Liver (tissue), 9 donors: ENCODE results near the gene NR2F1. TPM values are rescaled to one million over a fixed set of nuclear protein-coding genes. Genes with fewer than 3 reads are reported as not detected.
A peak's percentile ranks its signal among the peaks of the same experiment; 100 is the strongest.

Experiments used
- DNase-seq: peaks from one replicate; pipeline ENCODE4 v3.0.0-alpha.2; 2017; ENCODE audit warnings: low spot score
- H3K27ac ChIP-seq, 2 donors: one replicate each; pipeline ENCODE4 v1.7.0; 2013; ENCODE audit warnings: inconsistent platforms in 2 of 2, low read length in 2 of 2, control low read depth in 1 of 2, low read depth in 1 of 2, mild to moderate bottlenecking in 1 of 2
- H3K27me3 ChIP-seq, 4 donors: one replicate each; pipeline versions ENCODE4 v1.6.1 to v1.7.0; 2013; ENCODE audit warnings: low read length in 3 of 4, inconsistent platforms in 1 of 4, mild to moderate bottlenecking in 1 of 4, moderate library complexity in 1 of 4; ENCODE audit not compliant: control insufficient read depth in 4 of 4, insufficient read depth in 4 of 4
- H3K36me3 ChIP-seq, 4 donors: one replicate each; pipeline versions ENCODE4 v1.6.1 to v1.7.0; 2013; ENCODE audit warnings: low read length in 3 of 4, mild to moderate bottlenecking in 3 of 4, low read depth in 1 of 4, moderate library complexity in 1 of 4; ENCODE audit not compliant: control insufficient read depth in 4 of 4, insufficient read depth in 3 of 4
- H3K4me1 ChIP-seq, 4 donors: one replicate each; pipeline versions ENCODE4 v1.6.1 to v1.7.0; 2013; ENCODE audit warnings: low read length in 3 of 4, mild to moderate bottlenecking in 3 of 4, moderate library complexity in 1 of 4; ENCODE audit not compliant: control insufficient read depth in 4 of 4, insufficient read depth in 4 of 4
- H3K4me3 ChIP-seq, 3 donors: one replicate each; pipeline versions ENCODE4 v1.6.1 to v1.7.0; 2013; ENCODE audit warnings: low read length in 3 of 3, control low read depth in 1 of 3, low read depth in 1 of 3, mild to moderate bottlenecking in 1 of 3
- H3K9ac ChIP-seq, 2 donors: one replicate each; pipeline ENCODE4 v1.7.0; 2013; ENCODE audit warnings: low read length in 2 of 2, mild to moderate bottlenecking in 2 of 2, moderate library complexity in 2 of 2, control low read depth in 1 of 2, low read depth in 1 of 2
- H3K9me3 ChIP-seq, 4 donors: one replicate each; pipeline versions ENCODE4 v1.6.1 to v1.7.0; 2013; ENCODE audit warnings: low read length in 3 of 4; ENCODE audit not compliant: control insufficient read depth in 4 of 4
- EGR1 ChIP-seq, 2 donors: IDR thresholded peaks; 2 replicates each; pipeline ENCODE4 v1.6.1; 2016 to 2018; ENCODE audit warnings: antibody characterized with exemption in 2 of 2, low read depth in 2 of 2
- FOXA1 ChIP-seq: IDR thresholded peaks from 2 replicates; pipeline ENCODE4 v1.6.1; 2016; ENCODE audit warnings: antibody characterized with exemption
- FOXA2 ChIP-seq: IDR thresholded peaks from 2 replicates; pipeline ENCODE4 v1.6.1; 2016; ENCODE audit warnings: antibody characterized with exemption
- GABPA ChIP-seq, 2 donors: IDR thresholded peaks in 1 of 2; conservative IDR thresholded peaks in 1 of 2; 2 replicates each; pipeline ENCODE4 v1.6.1; 2016; ENCODE audit warnings: antibody characterized with exemption in 2 of 2, mild to moderate bottlenecking in 1 of 2, moderate library complexity in 1 of 2
- HNF4A ChIP-seq, 2 donors: conservative IDR thresholded peaks; 2 replicates each; pipeline ENCODE4 v1.6.1; 2016; ENCODE audit warnings: antibody characterized with exemption in 2 of 2, mild to moderate bottlenecking in 2 of 2
- HNF4G ChIP-seq: IDR thresholded peaks from 2 replicates; pipeline ENCODE4 v1.6.1; 2016; ENCODE audit warnings: antibody characterized with exemption
- NR2F2 ChIP-seq: IDR thresholded peaks from 2 replicates; pipeline ENCODE4 v1.6.1; 2016; ENCODE audit warnings: antibody characterized with exemption
- RAD21 ChIP-seq, 2 donors: IDR thresholded peaks; 2 replicates each; pipeline ENCODE4 v1.6.1; 2016; ENCODE audit warnings: antibody characterized with exemption in 2 of 2, mild to moderate bottlenecking in 2 of 2
- SP1 ChIP-seq: IDR thresholded peaks from 2 replicates; pipeline ENCODE4 v1.6.1; 2018; ENCODE audit warnings: antibody characterized with exemption, mild to moderate bottlenecking
- TAF1 ChIP-seq: conservative IDR thresholded peaks from 2 replicates; pipeline ENCODE4 v1.6.1; 2016; ENCODE audit warnings: antibody characterized with exemption, mild to moderate bottlenecking
- YY1 ChIP-seq: IDR thresholded peaks from 2 replicates; pipeline ENCODE4 v1.6.1; 2016; ENCODE audit warnings: antibody characterized with exemption, mild to moderate bottlenecking
- whole genome bisulfite sequencing: extraction: QIAGEN DNeasy Blood & Tissue Kit; methylation state at CpG from one replicate; pipeline ENCODE4 v1.1.7; 2013; 5-methylcytosine and 5-hydroxymethylcytosine counted together
- polyA plus RNA-seq, 2 donors: library from polyadenylated mRNA; stranded (reverse) in 1 of 2; unstranded in 1 of 2; fragments of 200-250 nt in 1 of 2; fragments of >200 nt in 1 of 2; fragmentation: Nextera tagmentation in 1 of 2; extraction: Ambion mirVana in 1 of 2; gene quantifications; one replicate each; pipeline versions ENCODE4 v1.2.1 to v1.2.3, GENCODE V29; 2013 to 2015
- total RNA-seq, 2 donors: library from RNA; depleted of rRNA; stranded (reverse); fragments of >200 nt; gene quantifications; one replicate each; pipeline ENCODE4 v1.2.3, GENCODE V29; 2014
- TF ChIP-seq, protein P1 (sequence below): IDR thresholded peaks from 2 replicates; pipeline ENCODE4 v1.6.1; 2016; ENCODE audit warnings: antibody characterized with exemption, mild to moderate bottlenecking
- TF ChIP-seq, protein P2 (sequence below): IDR thresholded peaks from 2 replicates; pipeline ENCODE4 v1.6.1; 2016; ENCODE audit warnings: antibody characterized with exemption
- TF ChIP-seq, protein P3 (sequence below): IDR thresholded peaks from 2 replicates; pipeline ENCODE4 v1.6.1; 2016; ENCODE audit warnings: antibody characterized with exemption
- TF ChIP-seq, protein P4 (sequence below): IDR thresholded peaks from 2 replicates; pipeline ENCODE4 v1.6.1; 2016; ENCODE audit warnings: antibody characterized with exemption
- TF ChIP-seq, protein P5 (sequence below): fragments of 150-350 bp; IDR thresholded peaks from 2 replicates; pipeline ENCODE4 v1.5.1; 2017; ENCODE audit warnings: improper control_type of control experiment, low read depth, low read length; ENCODE audit not compliant: missing input control
- donor health status: healthy.
- donor health status: healthy.
- donor health status: healthy.
- donor health status: healthy.
- donor health status: healthy.

NR2F1 gene
- total and polyA plus RNA-seq, 4 donors: 3.9 to 13.0 (median 10.6) TPM

DNA sequence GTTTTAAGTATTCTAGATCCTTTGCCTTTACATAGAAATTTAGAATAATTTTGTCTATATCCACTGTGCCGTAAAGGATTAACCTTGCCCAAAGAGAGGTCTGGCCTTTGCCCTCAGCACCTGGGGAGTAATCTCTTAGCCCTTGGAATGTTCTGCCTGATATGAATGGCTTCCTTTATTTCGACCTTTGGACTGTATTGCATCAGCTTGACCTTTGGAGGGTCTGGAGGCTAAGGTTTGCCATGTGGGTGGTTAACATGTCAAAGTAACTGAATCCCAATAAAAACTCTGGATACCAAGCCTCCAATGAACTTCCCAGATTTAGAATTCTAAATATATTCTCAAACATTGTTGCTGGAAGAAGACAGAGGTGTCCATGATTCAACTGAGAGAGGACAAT is 54.7 kb downstream of the NR2F1 start (continued):
- TF ChIP-seq, protein P1, sequence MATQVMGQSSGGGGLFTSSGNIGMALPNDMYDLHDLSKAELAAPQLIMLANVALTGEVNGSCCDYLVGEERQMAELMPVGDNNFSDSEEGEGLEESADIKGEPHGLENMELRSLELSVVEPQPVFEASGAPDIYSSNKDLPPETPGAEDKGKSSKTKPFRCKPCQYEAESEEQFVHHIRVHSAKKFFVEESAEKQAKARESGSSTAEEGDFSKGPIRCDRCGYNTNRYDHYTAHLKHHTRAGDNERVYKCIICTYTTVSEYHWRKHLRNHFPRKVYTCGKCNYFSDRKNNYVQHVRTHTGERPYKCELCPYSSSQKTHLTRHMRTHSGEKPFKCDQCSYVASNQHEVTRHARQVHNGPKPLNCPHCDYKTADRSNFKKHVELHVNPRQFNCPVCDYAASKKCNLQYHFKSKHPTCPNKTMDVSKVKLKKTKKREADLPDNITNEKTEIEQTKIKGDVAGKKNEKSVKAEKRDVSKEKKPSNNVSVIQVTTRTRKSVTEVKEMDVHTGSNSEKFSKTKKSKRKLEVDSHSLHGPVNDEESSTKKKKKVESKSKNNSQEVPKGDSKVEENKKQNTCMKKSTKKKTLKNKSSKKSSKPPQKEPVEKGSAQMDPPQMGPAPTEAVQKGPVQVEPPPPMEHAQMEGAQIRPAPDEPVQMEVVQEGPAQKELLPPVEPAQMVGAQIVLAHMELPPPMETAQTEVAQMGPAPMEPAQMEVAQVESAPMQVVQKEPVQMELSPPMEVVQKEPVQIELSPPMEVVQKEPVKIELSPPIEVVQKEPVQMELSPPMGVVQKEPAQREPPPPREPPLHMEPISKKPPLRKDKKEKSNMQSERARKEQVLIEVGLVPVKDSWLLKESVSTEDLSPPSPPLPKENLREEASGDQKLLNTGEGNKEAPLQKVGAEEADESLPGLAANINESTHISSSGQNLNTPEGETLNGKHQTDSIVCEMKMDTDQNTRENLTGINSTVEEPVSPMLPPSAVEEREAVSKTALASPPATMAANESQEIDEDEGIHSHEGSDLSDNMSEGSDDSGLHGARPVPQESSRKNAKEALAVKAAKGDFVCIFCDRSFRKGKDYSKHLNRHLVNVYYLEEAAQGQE: no peak
- TF ChIP-seq NR2F2: no peak
- TF ChIP-seq SP1: no peak
- TF ChIP-seq HNF4A (conservative IDR thresholded peaks at IDR 0.05): peak; percentile 65 to 88
- TF ChIP-seq FOXA2: no peak
- TF ChIP-seq YY1: no peak

DNA sequence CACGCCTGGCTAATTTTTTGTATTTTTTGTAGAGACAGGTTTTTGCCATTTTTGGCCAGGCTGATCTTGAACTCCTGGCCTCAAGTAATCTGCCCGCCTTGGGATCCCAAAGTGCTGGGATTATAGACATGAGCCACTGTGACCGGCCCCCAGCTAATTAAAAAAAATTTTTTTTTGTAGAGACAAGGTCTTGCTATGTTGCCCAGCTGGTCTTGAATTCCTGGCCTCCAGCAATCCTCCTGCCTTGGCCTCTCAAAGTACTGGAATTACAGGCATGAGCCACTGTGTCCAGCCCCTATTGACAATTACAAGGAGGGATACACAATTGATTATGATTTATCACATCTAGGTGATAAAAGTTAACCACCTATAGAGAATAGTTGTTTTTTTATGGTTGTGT is 59.5 kb downstream of the NR2F1 start:
- Histone ChIP-seq H3K9me3 (no peaks in the 10 kb centered on the region), H3K4me1 (no peaks in the 10 kb centered on the region), H3K9ac (no peak overlapping the region), H3K4me3 (no peak overlapping the region), H3K36me3 (no peaks in the 10 kb centered on the region), H3K27me3 (no peaks in the 10 kb centered on the region), H3K27ac (no peak overlapping the region)
- WGBS: 98% methylated on average over 3 of the region's 3 CpGs
- no peak for TF ChIP-seq RAD21 (IDR thresholded peaks at IDR 0.05)
- no peak for TF ChIP-seq HNF4A (conservative IDR thresholded peaks at IDR 0.05)
- TF ChIP-seq, protein P2, sequence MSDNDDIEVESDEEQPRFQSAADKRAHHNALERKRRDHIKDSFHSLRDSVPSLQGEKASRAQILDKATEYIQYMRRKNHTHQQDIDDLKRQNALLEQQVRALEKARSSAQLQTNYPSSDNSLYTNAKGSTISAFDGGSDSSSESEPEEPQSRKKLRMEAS: no peak
- TF ChIP-seq FOXA1: no peak
- TF ChIP-seq, protein P1: no peak
- TF ChIP-seq, protein P3, sequence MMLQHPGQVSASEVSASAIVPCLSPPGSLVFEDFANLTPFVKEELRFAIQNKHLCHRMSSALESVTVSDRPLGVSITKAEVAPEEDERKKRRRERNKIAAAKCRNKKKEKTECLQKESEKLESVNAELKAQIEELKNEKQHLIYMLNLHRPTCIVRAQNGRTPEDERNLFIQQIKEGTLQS: no peak
- TF ChIP-seq, protein P4, sequence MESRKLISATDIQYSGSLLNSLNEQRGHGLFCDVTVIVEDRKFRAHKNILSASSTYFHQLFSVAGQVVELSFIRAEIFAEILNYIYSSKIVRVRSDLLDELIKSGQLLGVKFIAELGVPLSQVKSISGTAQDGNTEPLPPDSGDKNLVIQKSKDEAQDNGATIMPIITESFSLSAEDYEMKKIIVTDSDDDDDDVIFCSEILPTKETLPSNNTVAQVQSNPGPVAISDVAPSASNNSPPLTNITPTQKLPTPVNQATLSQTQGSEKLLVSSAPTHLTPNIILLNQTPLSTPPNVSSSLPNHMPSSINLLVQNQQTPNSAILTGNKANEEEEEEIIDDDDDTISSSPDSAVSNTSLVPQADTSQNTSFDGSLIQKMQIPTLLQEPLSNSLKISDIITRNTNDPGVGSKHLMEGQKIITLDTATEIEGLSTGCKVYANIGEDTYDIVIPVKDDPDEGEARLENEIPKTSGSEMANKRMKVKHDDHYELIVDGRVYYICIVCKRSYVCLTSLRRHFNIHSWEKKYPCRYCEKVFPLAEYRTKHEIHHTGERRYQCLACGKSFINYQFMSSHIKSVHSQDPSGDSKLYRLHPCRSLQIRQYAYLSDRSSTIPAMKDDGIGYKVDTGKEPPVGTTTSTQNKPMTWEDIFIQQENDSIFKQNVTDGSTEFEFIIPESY: no peak
- TF ChIP-seq, protein P5, sequence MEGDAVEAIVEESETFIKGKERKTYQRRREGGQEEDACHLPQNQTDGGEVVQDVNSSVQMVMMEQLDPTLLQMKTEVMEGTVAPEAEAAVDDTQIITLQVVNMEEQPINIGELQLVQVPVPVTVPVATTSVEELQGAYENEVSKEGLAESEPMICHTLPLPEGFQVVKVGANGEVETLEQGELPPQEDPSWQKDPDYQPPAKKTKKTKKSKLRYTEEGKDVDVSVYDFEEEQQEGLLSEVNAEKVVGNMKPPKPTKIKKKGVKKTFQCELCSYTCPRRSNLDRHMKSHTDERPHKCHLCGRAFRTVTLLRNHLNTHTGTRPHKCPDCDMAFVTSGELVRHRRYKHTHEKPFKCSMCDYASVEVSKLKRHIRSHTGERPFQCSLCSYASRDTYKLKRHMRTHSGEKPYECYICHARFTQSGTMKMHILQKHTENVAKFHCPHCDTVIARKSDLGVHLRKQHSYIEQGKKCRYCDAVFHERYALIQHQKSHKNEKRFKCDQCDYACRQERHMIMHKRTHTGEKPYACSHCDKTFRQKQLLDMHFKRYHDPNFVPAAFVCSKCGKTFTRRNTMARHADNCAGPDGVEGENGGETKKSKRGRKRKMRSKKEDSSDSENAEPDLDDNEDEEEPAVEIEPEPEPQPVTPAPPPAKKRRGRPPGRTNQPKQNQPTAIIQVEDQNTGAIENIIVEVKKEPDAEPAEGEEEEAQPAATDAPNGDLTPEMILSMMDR: no peak
- no peak for TF ChIP-seq HNF4G
- TF ChIP-seq GABPA (IDR thresholded peaks at IDR 0.05 in 1 of 2, conservative IDR thresholded peaks at IDR 0.05 in 1 of 2): no peak
- TF ChIP-seq TAF1: no peak
- TF ChIP-seq SP1: no peak
- TF ChIP-seq EGR1 (IDR thresholded peaks at IDR 0.05; ENCODE audit: low read depth in 2 of 2): no peak
- no peak for TF ChIP-seq FOXA2
- no peak for DNase-seq
